Loucy (cell line): ENCODE measurements around the gene SSH2.

Experiments
- H2AFZ ChIP-seq: fragments of 200-600 bp; sonication (generic); 2 replicates; pipeline ENCODE4 v1.6.0; 2016; ENCODE audit warnings: antibody characterized with exemption, mild to moderate bottlenecking, low read length, moderate library complexity
- H3F3A ChIP-seq: fragments of 200-600 bp; 2 replicates; pipeline ENCODE4 v1.6.0; 2016; ENCODE audit warnings: antibody characterized with exemption, low read depth, mild to moderate bottlenecking
- H3K27me3 ChIP-seq: fragments of 200-600 bp; sonication (generic); 2 replicates; pipeline ENCODE4 v1.6.1; 2014; ENCODE audit warnings: low read length, mild to moderate bottlenecking; ENCODE audit not compliant: insufficient read depth, poor library complexity, severe bottlenecking
- H3K36me3 ChIP-seq: fragments of 200-600 bp; sonication (generic); 2 replicates; pipeline ENCODE4 v1.6.1; 2016; ENCODE audit warnings: low read length; ENCODE audit not compliant: insufficient read depth
- H3K4me1 ChIP-seq: fragments of 200-600 bp; sonication (generic); 2 replicates; pipeline ENCODE4 v1.5.1; 2014; ENCODE audit warnings: low read length, mild to moderate bottlenecking; ENCODE audit not compliant: insufficient read depth, poor library complexity, severe bottlenecking
- H3K4me2 ChIP-seq: fragments of 200-600 bp; sonication (generic); 2 replicates; pipeline ENCODE4 v1.6.0; 2014; ENCODE audit warnings: antibody characterized with exemption, low read length, low read depth, mild to moderate bottlenecking; ENCODE audit not compliant: poor library complexity, severe bottlenecking
- H3K4me3 ChIP-seq: fragments of 200-600 bp; sonication (generic); 2 replicates; pipeline ENCODE4 v1.5.1; 2014; ENCODE audit warnings: low read length, mild to moderate bottlenecking, mixed read lengths; ENCODE audit not compliant: poor library complexity, severe bottlenecking
- H3K79me2 ChIP-seq: fragments of 200-600 bp; sonication (generic); 2 replicates; pipeline ENCODE4 v1.6.1; 2014; ENCODE audit warnings: low read length; ENCODE audit not compliant: insufficient read depth
- H3K9ac ChIP-seq: fragments of 200-600 bp; sonication (generic); 2 replicates; pipeline ENCODE4 v1.6.0; 2014; ENCODE audit warnings: mild to moderate bottlenecking, low read depth, low read length, moderate library complexity; ENCODE audit not compliant: poor library complexity, severe bottlenecking
- H3K9me2 ChIP-seq: fragments of 200-600 bp; sonication (generic); replicated peaks from 2 replicates; pipeline ENCODE4 v1.6.1; 2016; ENCODE audit warnings: low read depth, low read length, mixed read lengths
- H3K9me3 ChIP-seq: fragments of 200-600 bp; sonication (generic); 2 replicates; pipeline ENCODE4 v1.6.1; 2014; ENCODE audit warnings: mild to moderate bottlenecking, antibody characterized with exemption, low read length, low read depth; ENCODE audit not compliant: insufficient read depth
- H4K20me1 ChIP-seq: fragments of 200-600 bp; sonication (generic); 2 replicates; pipeline ENCODE4 v1.6.0; 2014; ENCODE audit warnings: antibody characterized with exemption, low read length, mild to moderate bottlenecking; ENCODE audit not compliant: insufficient read depth, poor library complexity, severe bottlenecking
- EZH2phosphoT487 ChIP-seq: fragments of 200-600 bp; IDR thresholded peaks from 2 replicates; pipeline ENCODE4 v1.6.1; 2018; ENCODE audit warnings: antibody characterized with exemption, mild to moderate bottlenecking, moderate library complexity, borderline replicate concordance
- TF ChIP-seq, protein P1 (sequence below): fragments of 200-600 bp; sonication (generic); conservative IDR thresholded peaks from 2 replicates; pipeline ENCODE4 v1.5.1; 2014; ENCODE audit warnings: mild to moderate bottlenecking, antibody characterized with exemption, low read length

Gene SSH2

DNA sequence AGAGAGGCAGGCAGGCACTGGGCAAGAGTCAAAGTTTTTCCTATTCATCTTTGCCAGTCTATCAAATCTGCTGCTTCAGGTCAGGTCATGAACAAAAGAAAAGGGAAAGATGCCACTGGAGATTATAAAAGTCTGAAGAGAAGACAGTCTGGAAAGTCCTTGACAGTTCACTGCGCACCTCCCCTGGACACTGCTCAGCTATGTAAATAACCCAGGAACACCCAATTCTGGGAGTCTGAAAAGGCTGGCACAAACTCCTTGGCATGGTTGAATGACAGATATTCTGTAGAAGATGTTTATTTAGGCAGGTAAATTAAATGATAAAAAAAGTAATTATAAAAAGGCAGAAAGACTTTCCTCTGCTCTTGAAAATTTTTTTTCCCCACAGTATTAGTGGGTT is 302.1 kb downstream of the SSH2 start:
- Histone ChIP-seq H3K4me2 (no peak overlapping the region), H2AFZ (no peak overlapping the region), H3K9me2 (no peaks in the 10 kb centered on the region), H3K9me3 (no peaks in the 10 kb centered on the region), H3K36me3 (peaks cover 27% of the 10 kb centered on the region; the same call in 1 of the 2 replicates), H3K79me2 (no peaks in the 10 kb centered on the region), H3F3A (no peaks in the 10 kb centered on the region), H3K4me3 (no peak overlapping the region), H3K4me1 (peaks cover 4% of the 10 kb centered on the region), H3K9ac (no peak overlapping the region), H3K27me3 (no peaks in the 10 kb centered on the region), H4K20me1 (no peaks in the 10 kb centered on the region)
- TF ChIP-seq EZH2phosphoT487: no peak
- TF ChIP-seq, protein P1, sequence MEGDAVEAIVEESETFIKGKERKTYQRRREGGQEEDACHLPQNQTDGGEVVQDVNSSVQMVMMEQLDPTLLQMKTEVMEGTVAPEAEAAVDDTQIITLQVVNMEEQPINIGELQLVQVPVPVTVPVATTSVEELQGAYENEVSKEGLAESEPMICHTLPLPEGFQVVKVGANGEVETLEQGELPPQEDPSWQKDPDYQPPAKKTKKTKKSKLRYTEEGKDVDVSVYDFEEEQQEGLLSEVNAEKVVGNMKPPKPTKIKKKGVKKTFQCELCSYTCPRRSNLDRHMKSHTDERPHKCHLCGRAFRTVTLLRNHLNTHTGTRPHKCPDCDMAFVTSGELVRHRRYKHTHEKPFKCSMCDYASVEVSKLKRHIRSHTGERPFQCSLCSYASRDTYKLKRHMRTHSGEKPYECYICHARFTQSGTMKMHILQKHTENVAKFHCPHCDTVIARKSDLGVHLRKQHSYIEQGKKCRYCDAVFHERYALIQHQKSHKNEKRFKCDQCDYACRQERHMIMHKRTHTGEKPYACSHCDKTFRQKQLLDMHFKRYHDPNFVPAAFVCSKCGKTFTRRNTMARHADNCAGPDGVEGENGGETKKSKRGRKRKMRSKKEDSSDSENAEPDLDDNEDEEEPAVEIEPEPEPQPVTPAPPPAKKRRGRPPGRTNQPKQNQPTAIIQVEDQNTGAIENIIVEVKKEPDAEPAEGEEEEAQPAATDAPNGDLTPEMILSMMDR: no peak

DNA sequence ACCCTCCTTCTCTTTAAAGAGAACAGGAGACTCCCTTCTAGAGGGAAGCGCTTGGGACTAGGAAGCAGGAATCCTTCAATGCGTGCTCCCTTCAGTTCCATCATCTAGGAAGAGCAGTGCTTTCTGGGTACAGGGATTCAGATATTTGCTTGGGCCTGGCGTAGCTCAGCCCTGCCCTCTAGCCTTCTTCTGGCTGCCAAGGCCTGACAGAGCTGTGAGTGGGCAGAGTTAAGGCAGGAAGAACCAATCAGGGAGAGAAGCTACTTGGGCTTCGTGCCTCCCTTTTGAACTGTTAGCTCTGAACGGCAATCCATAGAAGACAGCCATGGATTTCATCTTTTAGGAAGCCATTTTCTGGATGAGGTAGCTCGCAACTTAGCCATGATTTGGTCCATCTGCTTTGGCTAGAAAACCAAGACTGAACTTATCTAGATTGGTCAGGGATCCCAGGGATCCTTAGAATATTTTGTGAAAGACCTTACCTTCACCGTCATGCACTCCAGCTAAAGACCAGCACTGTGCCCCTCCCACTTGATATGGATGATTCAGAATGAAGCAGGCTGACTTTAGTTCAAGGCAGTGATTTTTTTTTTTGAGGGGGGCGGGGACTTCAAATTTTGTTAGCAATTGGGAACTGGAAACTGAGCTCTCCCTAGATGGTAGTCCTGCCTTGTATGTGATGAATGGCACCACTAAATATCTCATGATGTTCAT is 304.8 kb downstream of the SSH2 start:
- H3K27me3 ChIP-seq: no peaks in the 10 kb centered on the region
- no peak overlapping the region for H3K9ac ChIP-seq
- no peaks in the 10 kb centered on the region for H3F3A ChIP-seq
- H3K9me2 ChIP-seq: no peaks in the 10 kb centered on the region
- peaks cover 4% of the 10 kb centered on the region; the same call in 1 of the 2 replicates for H3K36me3 ChIP-seq
- H3K4me3 ChIP-seq: no peak overlapping the region
- H4K20me1 ChIP-seq: no peaks in the 10 kb centered on the region
- H3K4me1 ChIP-seq: peaks cover 4% of the 10 kb centered on the region
- no peaks in the 10 kb centered on the region for H3K9me3 ChIP-seq
- no peak overlapping the region for H2AFZ ChIP-seq
- H3K79me2 ChIP-seq: no peaks in the 10 kb centered on the region
- TF ChIP-seq, protein P1: no peak
- no peak for TF ChIP-seq EZH2phosphoT487
- no peak overlapping the region for H3K4me2 ChIP-seq

DNA sequence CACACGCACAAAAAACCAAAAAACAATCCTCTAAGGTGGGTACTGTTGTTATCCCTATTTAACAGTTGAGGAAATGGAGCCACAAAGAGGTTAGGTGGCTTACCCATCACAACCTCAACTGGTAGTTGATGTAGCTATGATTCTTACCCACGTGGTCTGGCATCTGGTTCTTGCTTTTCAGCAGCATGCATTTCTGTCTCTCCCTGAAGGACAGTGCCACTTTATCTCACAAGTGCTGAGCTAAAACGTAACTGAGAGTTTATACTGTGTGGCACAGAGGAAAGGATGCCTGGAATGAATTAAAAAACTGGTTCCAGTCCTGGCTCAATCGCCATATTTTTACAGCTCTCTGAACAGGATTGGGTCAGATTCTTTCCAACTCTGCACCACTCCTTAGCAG is 305.4 kb downstream of the SSH2 start:
- H4K20me1 ChIP-seq: no peaks in the 10 kb centered on the region
- no peak overlapping the region for H3K4me2 ChIP-seq
- TF ChIP-seq, protein P1: no peak
- TF ChIP-seq EZH2phosphoT487: no peak
- H3F3A ChIP-seq: no peaks in the 10 kb centered on the region
- H3K4me3 ChIP-seq: no peak overlapping the region
- H3K27me3 ChIP-seq: no peaks in the 10 kb centered on the region
- peaks cover 4% of the 10 kb centered on the region for H3K4me1 ChIP-seq
- no peaks in the 10 kb centered on the region for H3K9me3 ChIP-seq
- no peak overlapping the region for H3K9ac ChIP-seq
- no peak overlapping the region for H2AFZ ChIP-seq
- H3K79me2 ChIP-seq: no peaks in the 10 kb centered on the region
- no peaks in the 10 kb centered on the region for H3K9me2 ChIP-seq
- H3K36me3 ChIP-seq: peaks cover 4% of the 10 kb centered on the region; the same call in 1 of the 2 replicates
